ENCODE data around the gene PIEZO1. TPM values are rescaled to one million over a fixed set of nuclear protein-coding genes. Genes with fewer than 3 reads are reported as not detected.

Gene PIEZO1
- total and polyA plus RNA-seq, 10 of the 15 experiments (the other 5 are each of a cell fraction or from before 2014, with no cell fraction given): 1.3 to 169 (median 33.4) TPM

GRCh38 chr16:88688013-88688778 lies 96.8 kb downstream of the PIEZO1 start (continued):
- TF ChIP-seq SIN3A (IDR thresholded peaks at IDR 0.05; ENCODE audit: low read depth, low read length): no peak
- no peak for TF ChIP-seq SMAD5 (IDR thresholded peaks at IDR 0.05; ENCODE audit: low read depth)
- no peak for TF ChIP-seq SIX5 (IDR thresholded peaks at IDR 0.05; ENCODE audit: low read depth, low read length, severe bottlenecking)

GRCh38 chr16:88687676-88688012 lies 97.4 kb downstream of the PIEZO1 start:
- RAD21 ChIA-PET (ENCODE audit: unreplicated experiment): no interaction called here
- intact Hi-C loops (cut with micrococcal nuclease; ENCODE audit: unreplicated experiment) (no loop called here), in situ Hi-C loops (cut with MboI) (no loop called here)
- H3K4me3 ChIP-seq: no peak overlapping the region
- peaks cover 32% of the 10 kb centered on the region for H3K4me1 ChIP-seq (ENCODE audit: control insufficient read depth, insufficient read depth, low read length)
- POLR2A ChIA-PET: interaction anchor here (0.8 to 1.5 kb wide), 3 partner anchors 10 to 16 kb away, joined by 3 to 4 read pairs (median 4); no protein-coding TSS in a partner anchor
- no peak overlapping the region for H3K4me2 ChIP-seq (ENCODE audit: control insufficient read depth, insufficient read depth)
- H2AFZ ChIP-seq (ENCODE audit: control insufficient read depth, low read depth, low read length): no peak overlapping the region
- WGBS (ENCODE audit: insufficient coverage, insufficient replicate concordance, low lambda C conversion rate, missing lambda C conversion rate): 37% methylated on average over 3 of the region's 3 CpGs
- no peak overlapping the region for H3K27ac ChIP-seq (ENCODE audit: control insufficient read depth, insufficient read depth)
- no peaks in the 10 kb centered on the region; a peak in 1 of 4 replicates for H3K27me3 ChIP-seq (replicated peaks in 1 of 2; ENCODE audit: control insufficient read depth in 2 of 2, insufficient read depth in 2 of 2, low read length in 1 of 2)
- H3K79me2 ChIP-seq (ENCODE audit: control insufficient read depth, insufficient read depth, low read length): no peaks in the 10 kb centered on the region
- SMC1A ChIA-PET (ENCODE audit: uncharacterized antibody, unreplicated experiment): interaction anchor here (0.6 to 1.3 kb wide), 3 partner anchors 13 to 811 kb away, joined by 3 to 7 read pairs (median 4); no protein-coding TSS in a partner anchor
- no peak for DNase-seq (ENCODE audit: low read depth, low spot score)
- no peaks in the 10 kb centered on the region for H3K36me3 ChIP-seq (ENCODE audit: control insufficient read depth in 2 of 2, insufficient read depth in 2 of 2, low read length in 1 of 2)
- CTCF ChIA-PET: interaction anchor here (1.1 to 2.0 kb wide), 5 partner anchors 13 to 50 kb away, joined by 3 to 7 read pairs (median 4); no protein-coding TSS in a partner anchor
- no peaks in the 10 kb centered on the region for H3K9me3 ChIP-seq (replicated peaks; ENCODE audit: control insufficient read depth, insufficient read depth, low read length)
- H3K9ac ChIP-seq (ENCODE audit: control insufficient read depth, insufficient read depth, low read length): no peak overlapping the region
- no peak for ATAC-seq
- no peaks in the 10 kb centered on the region for H4K20me1 ChIP-seq (ENCODE audit: control insufficient read depth, insufficient read depth)
- no peak for FAIRE-seq
- no TSS peak for BruUV-seq (replicated peaks)
- TF ChIP-seq BMI1 (IDR thresholded peaks at IDR 0.05; ENCODE audit: borderline replicate concordance): no peak
- no peak for TF ChIP-seq HDAC6 (IDR thresholded peaks at IDR 0.05; ENCODE audit: unreplicated experiment)
- TF ChIP-seq MEF2A (IDR thresholded peaks at IDR 0.05; ENCODE audit: insufficient read depth, low read depth, low read length): no peak
- no peak for TF ChIP-seq SMAD1 (IDR thresholded peaks at IDR 0.05; ENCODE audit: low read depth, partially characterized antibody)
- no peak for TF ChIP-seq BCLAF1 (IDR thresholded peaks at IDR 0.05)
- TF ChIP-seq IRF5 (IDR thresholded peaks at IDR 0.05; ENCODE audit: borderline replicate concordance): no peak
- TF ChIP-seq YY1 (IDR thresholded peaks at IDR 0.05; ENCODE audit: low read depth, low read length): no peak
- TF ChIP-seq STAT3 (IDR thresholded peaks at IDR 0.05; ENCODE audit: low read depth, low read length): no peak
- no peak for TF ChIP-seq LARP7 (IDR thresholded peaks at IDR 0.05)
- TF ChIP-seq CREM (IDR thresholded peaks at IDR 0.05; ENCODE audit: low read depth): no peak
- no peak for TF ChIP-seq CREB1 (IDR thresholded peaks at IDR 0.05; ENCODE audit: low read depth)
- no peak for TF ChIP-seq CHD1 (IDR thresholded peaks at IDR 0.05; ENCODE audit: low read depth, low read length)
- no peak for TF ChIP-seq ATF7 (IDR thresholded peaks at IDR 0.05; ENCODE audit: low read depth)
- TF ChIP-seq EZH2 (IDR thresholded peaks at IDR 0.05; ENCODE audit: borderline replicate concordance, control insufficient read depth, low read depth, low read length): no peak
- TF ChIP-seq FOXK2 (IDR thresholded peaks at IDR 0.05): no peak
- TF ChIP-seq CHD4 (IDR thresholded peaks at IDR 0.05): no peak

Data from GM12878 (cell line).